Spleen (tissue), 7 donors: Measurements from ENCODE around the gene REEP3.
"Not testable (repeated sequence)": the region's sequence is repeated elsewhere in the genome, so short reads cannot be mapped to it uniquely, and the experiment has no call there.

Experiments
- CTCF ChIP-seq, 11 experiments: fragments of 200-600 bp in 7 of 11; fragments of 450-650 bp in 4 of 11; sonication (generic) in 4 of 11; IDR thresholded peaks in 8 of 11; conservative IDR thresholded peaks in 3 of 11; 1 replicate in 7 of 11; 2 replicates in 4 of 11; pipeline versions ENCODE4 v1.4.0 to v1.8.0; 2016 to 2021; ENCODE audit warnings: antibody characterized with exemption in 11 of 11, inconsistent platforms in 4 of 11, mild to moderate bottlenecking in 1 of 11
- POLR2A ChIP-seq, 3 donors: fragments of 450-650 bp; IDR thresholded peaks; one replicate each; pipeline ENCODE4 v1.5.1; 2017; ENCODE audit warnings: antibody characterized with exemption in 3 of 3, mild to moderate bottlenecking in 1 of 3
- POLR2AphosphoS5 ChIP-seq, 3 donors: sonication (generic); formaldehyde crosslinking; IDR thresholded peaks; one replicate each; pipeline ENCODE4 v1.5.1; 2017; ENCODE audit warnings: antibody characterized with exemption in 3 of 3
- donor health status: DM: no; HTN: no; CAD: no; lungs with moderate emphysema.
- donor health status: DM: no; HTN: no; CAD: no.
- donor health status: DM: no; HTN: no; CAD: no.

DNA sequence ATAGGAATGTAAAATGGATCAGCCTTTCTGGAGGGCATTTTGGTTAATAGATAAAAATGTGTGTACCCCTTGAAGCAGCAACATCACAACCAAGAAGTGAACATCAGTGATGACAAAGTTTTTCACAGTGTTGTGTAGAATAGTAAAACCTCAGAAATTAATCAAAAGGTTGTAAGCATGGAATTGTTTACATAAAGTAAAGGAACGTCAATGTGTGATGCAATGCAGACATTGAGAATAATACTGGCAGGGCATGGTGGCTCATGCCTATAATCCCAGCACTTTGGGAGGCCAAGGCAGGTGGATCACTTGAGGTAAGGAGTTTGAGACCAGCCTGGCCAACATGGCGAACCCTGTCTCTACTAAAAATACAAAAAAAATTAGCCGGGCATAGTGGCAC lies 43.5 kb downstream of the REEP3 start:
- TF ChIP-seq CTCF (IDR thresholded peaks at IDR 0.05 in 8 of 11, conservative IDR thresholded peaks at IDR 0.05 in 3 of 11); POLR2AphosphoS5 (IDR thresholded peaks at IDR 0.05); POLR2A (IDR thresholded peaks at IDR 0.05): not testable (repeated sequence)
